ENCODE results near the gene ERRFI1.

Gene ERRFI1

GRCh38 chr1:8020032-8020431, 6.1 kb downstream of the ERRFI1 start:
- DNase-seq (ENCODE audit: extremely low read depth in 1 of 2, low read depth in 1 of 2) = no peak

GRCh38 chr1:8019229-8019620, 6.9 kb downstream of the ERRFI1 start:
- DNase-seq (ENCODE audit: extremely low read depth in 1 of 2, low read depth in 1 of 2) = no peak

GRCh38 chr1:8018492-8019228, 7.4 kb downstream of the ERRFI1 start:
- no peak for DNase-seq (ENCODE audit: extremely low read depth in 1 of 2, low read depth in 1 of 2)

- DNase-seq (ENCODE audit: extremely low read depth in 1 of 2, low read depth in 1 of 2) = no peak
These were observed 8.5 kb downstream of the ERRFI1 start for GRCh38 chr1:8017495-8018197.

GRCh38 chr1:8016895-8017241, 9.2 kb downstream of the ERRFI1 start:
- no peak for DNase-seq (ENCODE audit: extremely low read depth in 1 of 2, low read depth in 1 of 2)

DNA sequence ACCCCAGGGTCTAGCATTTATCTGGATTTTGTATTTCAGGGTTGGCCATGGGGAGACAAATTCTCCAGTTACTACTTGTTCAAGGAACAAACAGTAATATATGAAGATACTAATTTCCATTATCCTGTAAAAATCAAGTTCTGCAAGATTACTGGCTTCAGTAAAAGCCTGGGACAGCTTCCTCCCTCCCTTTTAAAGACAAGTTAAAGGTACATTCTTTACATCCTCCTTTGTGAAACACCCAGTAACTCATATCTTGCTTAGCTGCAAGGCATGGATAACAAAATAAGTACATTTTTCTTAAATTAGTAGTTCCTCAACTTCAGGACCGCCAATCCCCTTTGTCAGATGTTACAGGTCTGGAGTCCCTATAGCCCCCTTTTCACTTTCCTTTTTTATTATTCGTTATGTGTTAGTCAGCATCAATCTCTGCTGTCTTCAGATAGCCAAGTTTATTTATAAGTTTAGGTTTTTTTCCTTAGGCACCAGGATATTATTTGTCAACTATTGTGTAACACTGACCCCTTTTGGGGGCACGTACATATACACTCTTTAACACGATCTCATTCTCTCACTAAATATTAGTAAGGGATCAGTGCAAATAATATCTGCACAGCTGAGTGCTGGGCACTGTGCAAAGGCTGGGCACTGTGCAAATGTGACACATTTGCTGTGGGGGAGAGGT, 9.8 kb downstream of the ERRFI1 start:
- no peak for DNase-seq (ENCODE audit: extremely low read depth in 1 of 2, low read depth in 1 of 2)

DNA sequence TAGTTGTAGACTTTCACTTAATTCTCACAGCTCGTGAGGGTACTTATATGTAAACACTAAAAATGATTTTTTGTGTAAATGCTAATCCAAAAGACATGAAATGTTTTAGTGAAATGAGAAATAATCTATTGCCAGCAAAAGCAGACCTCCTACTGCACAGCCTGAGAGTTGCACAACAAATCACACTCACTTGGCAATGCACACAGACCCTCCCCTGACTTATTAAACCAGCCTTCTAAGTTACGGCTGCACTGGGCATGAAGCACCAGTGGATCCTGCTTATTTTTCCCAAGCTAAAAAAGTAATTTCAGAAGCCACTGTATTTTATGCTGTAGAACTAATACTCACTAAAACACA, 10.3 kb downstream of the ERRFI1 start:
- no peak for DNase-seq (ENCODE audit: extremely low read depth in 1 of 2, low read depth in 1 of 2)

DNA sequence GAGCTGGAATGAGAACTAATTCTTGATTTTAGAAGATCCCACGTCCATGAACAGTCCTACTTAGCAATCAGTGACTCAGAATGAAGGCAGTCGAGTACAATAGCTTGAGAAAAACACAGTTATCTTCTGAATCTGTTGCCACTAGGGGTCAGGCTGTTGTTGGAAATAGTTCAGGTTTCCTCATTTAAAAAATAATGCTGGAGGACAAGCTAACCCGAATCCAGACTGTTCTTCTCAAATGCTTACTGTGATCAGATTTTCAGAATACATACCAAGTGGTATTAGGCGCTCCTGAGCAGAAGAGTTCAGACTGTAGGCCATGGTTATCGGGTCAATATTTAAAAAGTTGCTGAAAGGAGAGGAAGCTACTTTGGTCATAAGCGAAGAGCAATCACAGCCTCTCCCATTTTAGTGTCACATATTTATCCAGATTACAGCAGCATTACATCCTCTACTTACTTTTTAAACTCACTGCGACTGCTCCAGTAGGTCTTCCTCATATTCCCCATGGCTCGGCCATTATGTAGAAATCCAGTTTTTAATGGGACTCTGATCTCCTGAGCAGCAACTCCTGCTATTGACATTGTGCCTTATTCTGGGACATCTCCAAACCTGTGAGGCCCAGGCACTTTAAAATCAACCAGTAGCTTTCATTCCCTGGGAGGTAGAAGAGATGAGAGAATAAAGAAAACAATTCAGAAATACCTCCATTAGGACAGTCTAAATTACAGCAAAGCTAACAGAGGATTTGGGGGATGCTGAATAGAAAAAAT, 10.9 kb downstream of the ERRFI1 start:
- no peak for DNase-seq (ENCODE audit: extremely low read depth in 1 of 2, low read depth in 1 of 2)

GRCh38 chr1:8014381-8014988, 11.6 kb downstream of the ERRFI1 start:
- DNase-seq (ENCODE audit: extremely low read depth in 1 of 2, low read depth in 1 of 2) = no peak

GRCh38 chr1:8013800-8014199, 12.3 kb downstream of the ERRFI1 start:
- no peak for DNase-seq (ENCODE audit: extremely low read depth in 1 of 2, low read depth in 1 of 2)

GRCh38 chr1:8013399-8013798, 12.7 kb downstream of the ERRFI1 start:
- no peak for DNase-seq (ENCODE audit: extremely low read depth in 1 of 2, low read depth in 1 of 2)

- no peak for DNase-seq (ENCODE audit: extremely low read depth in 1 of 2, low read depth in 1 of 2)
These were observed 13.2 kb downstream of the ERRFI1 start for GRCh38 chr1:8012955-8013354.

- DNase-seq (ENCODE audit: extremely low read depth in 1 of 2, low read depth in 1 of 2) = no peak
These were observed 13.9 kb downstream of the ERRFI1 start for GRCh38 chr1:8011923-8012858.

DNA sequence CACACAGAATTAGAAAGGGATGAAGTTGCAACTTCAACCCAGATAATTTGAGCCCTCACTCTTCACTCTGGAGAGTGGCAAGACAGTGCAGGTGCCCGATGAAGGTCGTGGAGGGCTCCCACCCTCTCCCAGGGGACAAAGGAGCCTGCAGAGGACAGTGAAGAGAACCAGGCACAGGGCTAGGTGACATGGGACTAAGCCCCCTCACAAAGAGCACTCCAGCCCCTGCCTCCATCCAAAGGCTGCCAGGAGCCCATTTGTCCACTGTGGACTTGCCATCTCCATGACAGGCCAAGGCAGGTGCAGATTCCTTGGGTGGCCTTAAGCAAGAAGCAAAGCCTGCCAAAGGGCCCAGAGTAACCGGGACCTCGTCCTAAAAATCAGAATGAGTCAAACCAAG, 15.1 kb downstream of the ERRFI1 start:
- no peak for DNase-seq (ENCODE audit: extremely low read depth in 1 of 2, low read depth in 1 of 2)

DNA sequence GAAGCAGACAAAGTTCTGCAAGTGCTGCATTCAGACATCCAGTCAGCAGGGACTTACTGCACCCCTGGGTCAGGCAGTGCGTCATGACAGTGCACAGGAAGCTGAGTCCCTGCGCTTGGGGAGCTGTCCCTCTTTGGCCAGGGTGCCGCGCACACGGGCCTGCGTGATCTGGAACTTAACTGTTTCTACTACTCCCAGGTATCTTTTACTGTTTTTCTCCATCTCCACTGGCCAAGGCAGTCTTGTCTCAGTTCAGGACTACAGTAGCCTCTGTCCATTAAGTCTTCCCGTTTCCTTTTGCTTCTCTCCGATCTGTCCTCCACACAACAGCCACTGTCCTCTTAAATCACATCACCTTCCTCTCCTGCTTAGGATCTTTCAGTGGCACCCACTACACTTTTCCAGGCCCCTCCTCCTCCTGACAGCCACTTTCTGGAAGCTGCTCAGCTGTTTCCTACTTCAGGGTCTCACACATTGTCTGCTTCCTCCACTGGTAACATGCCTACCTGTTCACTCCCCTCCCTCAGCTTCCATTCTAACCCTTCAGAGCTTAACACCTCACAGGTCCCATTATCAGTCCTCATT, 15.9 kb downstream of the ERRFI1 start:
- no peak for DNase-seq (ENCODE audit: extremely low read depth in 1 of 2, low read depth in 1 of 2)

- no peak for DNase-seq (ENCODE audit: extremely low read depth in 1 of 2, low read depth in 1 of 2)
These were observed 16.8 kb downstream of the ERRFI1 start for GRCh38 chr1:8009043-8010002.

- no peak for DNase-seq (ENCODE audit: extremely low read depth in 1 of 2, low read depth in 1 of 2)
These were observed 19.8 kb downstream of the ERRFI1 start for GRCh38 chr1:8006037-8006963.

Measured in activated CD8-positive, alpha-beta memory T cell treated with anti-CD3 and anti-CD28 coated beads for 1 hour (primary cell).